GM10847 (cell line): Measurements from ENCODE around the gene SKIC2.

ENCODE experiments used
- POLR2A ChIP-seq: IDR thresholded peaks from 2 replicates; pipeline ENCODE4 v1.6.1; 2011; ENCODE audit not compliant: insufficient read length; ENCODE audit errors: extremely low read depth

Gene SKIC2

DNA sequence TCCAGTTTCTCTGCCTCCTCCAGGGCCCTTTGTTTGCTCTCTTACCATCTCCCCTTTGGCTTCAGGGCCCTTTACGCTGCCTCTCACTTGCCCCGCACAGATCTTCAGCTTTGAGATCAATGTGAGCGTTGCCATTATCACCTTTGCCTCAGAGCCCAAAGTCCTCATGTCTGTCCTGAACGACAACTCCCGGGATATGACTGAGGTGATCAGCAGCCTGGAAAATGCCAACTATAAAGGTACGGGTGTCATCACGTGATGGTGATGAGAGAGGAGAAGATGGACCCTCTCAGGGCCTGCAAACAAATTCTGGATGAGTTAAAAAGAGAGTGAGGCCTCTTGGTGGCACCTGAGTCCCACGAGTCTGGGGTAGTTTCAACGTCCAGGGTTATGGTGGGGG is 23.2 kb upstream of the SKIC2 start:
- no peak for TF ChIP-seq POLR2A

DNA sequence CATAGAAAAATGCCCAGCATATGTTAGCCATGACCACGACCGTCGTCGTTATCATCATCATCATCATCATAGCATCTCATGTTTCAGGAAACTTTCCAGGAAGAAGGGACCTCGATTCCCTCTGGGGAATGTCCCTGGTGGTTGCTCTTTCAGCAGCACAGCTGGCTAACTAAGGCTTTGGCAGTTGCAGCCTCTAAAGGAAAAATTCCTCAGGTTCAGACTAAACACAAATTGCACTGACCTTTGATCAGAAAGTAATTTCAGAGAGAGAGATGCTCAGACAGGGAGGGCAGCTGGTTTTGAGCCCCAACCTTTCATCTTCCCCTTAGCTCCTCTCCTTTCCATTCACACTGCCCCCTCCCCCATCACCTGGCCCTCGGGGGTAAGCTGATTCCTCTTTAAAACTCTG is 18.7 kb upstream of the SKIC2 start:
- no peak for TF ChIP-seq POLR2A

DNA sequence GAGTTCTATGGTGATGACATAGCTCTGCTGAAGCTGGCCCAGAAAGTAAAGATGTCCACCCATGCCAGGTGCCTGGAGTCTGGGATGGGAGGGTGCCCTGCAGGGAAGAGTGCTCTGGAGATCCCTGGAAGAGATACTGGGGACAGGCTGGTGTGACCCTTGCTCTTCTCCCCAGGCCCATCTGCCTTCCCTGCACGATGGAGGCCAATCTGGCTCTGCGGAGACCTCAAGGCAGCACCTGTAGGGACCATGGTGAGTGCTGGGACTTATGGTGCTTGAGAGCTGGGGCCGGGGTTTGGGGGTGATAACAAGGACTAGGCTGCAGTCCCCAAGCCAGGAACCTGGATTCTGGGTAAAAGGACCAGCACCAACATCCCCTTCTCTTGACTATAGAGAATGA is 15.2 kb upstream of the SKIC2 start:
- no peak for TF ChIP-seq POLR2A

DNA sequence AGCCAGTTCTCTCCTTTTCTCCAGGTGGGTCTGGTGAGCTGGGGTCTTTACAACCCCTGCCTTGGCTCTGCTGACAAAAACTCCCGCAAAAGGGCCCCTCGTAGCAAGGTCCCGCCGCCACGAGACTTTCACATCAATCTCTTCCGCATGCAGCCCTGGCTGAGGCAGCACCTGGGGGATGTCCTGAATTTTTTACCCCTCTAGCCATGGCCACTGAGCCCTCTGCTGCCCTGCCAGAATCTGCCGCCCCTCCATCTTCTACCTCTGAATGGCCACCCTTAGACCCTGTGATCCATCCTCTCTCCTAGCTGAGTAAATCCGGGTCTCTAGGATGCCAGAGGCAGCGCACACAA is 13.8 kb upstream of the SKIC2 start:
- TF ChIP-seq POLR2A = no peak

DNA sequence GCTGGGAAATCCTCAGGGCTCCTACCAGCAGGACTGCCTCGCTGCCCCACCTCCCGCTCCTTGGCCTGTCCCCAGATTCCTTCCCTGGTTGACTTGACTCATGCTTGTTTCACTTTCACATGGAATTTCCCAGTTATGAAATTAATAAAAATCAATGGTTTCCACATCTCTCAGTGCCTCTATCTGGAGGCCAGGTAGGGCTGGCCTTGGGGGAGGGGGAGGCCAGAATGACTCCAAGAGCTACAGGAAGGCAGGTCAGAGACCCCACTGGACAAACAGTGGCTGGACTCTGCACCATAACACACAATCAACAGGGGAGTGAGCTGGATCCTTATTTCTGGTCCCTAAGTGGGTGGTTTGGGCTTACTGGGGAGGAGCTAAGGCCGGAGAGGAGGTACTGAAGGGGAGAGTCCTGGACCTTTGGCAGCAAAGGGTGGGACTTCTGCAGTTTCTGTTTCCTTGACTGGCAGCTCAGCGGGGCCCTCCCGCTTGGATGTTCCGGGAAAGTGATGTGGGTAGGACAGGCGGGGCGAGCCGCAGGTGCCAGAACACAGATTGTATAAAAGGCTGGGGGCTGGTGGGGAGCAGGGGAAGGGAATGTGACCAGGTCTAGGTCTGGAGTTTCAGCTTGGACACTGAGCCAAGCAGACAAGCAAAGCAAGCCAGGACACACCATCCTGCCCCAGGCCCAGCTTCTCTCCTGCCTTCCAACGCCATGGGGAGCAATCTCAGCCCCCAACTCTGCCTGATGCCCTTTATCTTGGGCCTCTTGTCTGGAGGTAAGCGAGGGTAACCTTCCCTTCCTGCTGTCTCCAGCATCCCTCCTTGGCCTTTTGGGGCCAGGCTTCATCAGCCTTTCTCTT is 13.2 kb upstream of the SKIC2 start, which contains the start of gene CFB:
CFB (plus strand) TSS at position 589 of the 863 bp plus-strand sequence; CDS start at position 716, 127 bp downstream.
- no peak for TF ChIP-seq POLR2A

DNA sequence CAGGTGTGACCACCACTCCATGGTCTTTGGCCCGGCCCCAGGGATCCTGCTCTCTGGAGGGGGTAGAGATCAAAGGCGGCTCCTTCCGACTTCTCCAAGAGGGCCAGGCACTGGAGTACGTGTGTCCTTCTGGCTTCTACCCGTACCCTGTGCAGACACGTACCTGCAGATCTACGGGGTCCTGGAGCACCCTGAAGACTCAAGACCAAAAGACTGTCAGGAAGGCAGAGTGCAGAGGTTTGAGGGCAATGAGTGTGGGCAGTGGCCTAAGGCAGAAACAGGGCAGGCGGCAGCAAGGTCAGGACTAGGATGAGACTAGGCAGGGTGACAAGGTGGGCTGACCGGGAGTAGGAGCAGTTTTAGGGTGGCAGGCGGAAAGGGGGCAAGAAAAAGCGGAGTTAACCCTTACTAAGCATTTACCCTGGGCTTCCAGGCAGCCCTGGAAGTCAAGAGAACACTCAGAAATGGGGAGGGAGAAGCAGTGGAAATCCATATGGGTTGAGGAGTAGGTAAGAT is 12.5 kb upstream of the SKIC2 start:
- no peak for TF ChIP-seq POLR2A

DNA sequence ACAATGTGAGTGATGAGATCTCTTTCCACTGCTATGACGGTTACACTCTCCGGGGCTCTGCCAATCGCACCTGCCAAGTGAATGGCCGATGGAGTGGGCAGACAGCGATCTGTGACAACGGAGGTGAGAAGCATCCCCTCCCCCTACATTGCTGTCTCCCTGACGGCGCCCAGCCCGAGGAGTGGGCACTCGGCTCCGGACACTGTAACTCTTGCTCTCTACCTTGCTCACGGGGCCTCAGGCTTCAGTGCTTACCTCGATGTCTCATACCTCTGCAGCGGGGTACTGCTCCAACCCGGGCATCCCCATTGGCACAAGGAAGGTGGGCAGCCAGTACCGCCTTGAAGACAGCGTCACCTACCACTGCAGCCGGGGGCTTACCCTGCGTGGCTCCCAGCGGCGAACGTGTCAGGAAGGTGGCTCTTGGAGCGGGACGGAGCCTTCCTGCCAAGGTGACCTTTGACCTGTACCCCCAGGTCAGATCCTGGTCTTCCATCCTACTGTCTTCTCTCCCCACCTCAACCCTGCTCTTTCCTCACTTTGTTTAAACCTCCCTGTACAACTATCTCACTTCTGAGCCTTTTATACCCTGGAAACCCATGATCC is 11.8 kb upstream of the SKIC2 start:
- TF ChIP-seq POLR2A = no peak

DNA sequence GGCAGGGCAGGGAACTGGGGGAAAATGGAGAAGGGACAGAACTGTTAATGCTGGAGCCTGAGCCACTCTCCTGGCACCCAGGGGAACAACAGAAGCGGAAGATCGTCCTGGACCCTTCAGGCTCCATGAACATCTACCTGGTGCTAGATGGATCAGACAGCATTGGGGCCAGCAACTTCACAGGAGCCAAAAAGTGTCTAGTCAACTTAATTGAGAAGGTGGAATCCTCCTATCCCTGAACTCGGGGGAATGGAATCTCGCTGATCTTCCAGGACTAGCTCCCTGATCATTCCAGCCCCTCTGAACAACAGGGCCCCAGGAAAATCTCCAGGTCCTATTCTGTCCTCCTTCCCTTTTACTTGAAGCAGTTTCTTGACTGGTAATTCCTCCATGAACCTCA is 11.1 kb upstream of the SKIC2 start:
- no peak for TF ChIP-seq POLR2A

DNA sequence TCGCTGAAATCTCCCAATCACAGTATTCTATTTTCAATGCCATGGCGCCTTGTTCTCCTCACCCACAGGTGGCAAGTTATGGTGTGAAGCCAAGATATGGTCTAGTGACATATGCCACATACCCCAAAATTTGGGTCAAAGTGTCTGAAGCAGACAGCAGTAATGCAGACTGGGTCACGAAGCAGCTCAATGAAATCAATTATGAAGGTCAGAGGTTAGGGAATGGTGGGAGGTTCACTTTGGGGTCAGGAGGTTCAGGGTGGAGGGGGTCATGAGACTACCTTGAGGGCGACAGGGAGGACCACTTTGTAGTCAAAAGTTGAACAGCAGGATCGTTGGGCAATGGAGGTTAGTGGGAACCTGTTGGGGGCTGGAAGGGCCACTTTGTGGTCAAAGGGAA is 10.7 kb upstream of the SKIC2 start:
- no peak for TF ChIP-seq POLR2A

DNA sequence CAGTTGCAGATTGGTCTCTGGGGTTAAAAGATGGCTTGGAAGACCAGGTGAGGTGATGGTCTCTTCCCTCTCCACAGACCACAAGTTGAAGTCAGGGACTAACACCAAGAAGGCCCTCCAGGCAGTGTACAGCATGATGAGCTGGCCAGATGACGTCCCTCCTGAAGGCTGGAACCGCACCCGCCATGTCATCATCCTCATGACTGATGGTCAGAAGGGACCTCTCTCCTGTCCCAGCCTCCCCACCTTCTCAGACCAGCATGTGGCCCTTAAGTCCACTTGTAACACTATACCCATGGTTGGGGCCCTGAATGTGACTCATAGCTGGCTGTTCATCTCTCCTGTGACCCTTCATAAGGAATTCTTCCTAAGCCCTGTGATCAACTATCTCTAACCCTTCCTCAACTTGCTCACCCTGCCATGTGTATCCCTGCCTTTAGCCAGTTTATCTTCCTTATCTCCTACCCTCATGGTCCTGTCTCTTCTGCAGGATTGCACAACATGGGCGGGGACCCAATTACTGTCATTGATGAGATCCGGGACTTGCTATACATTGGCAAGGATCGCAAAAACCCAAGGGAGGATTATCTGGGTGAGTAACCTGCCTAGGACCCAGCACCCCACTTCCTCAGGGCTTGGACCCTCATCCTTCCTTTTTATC is 10.1 kb upstream of the SKIC2 start:
- no peak for TF ChIP-seq POLR2A

DNA sequence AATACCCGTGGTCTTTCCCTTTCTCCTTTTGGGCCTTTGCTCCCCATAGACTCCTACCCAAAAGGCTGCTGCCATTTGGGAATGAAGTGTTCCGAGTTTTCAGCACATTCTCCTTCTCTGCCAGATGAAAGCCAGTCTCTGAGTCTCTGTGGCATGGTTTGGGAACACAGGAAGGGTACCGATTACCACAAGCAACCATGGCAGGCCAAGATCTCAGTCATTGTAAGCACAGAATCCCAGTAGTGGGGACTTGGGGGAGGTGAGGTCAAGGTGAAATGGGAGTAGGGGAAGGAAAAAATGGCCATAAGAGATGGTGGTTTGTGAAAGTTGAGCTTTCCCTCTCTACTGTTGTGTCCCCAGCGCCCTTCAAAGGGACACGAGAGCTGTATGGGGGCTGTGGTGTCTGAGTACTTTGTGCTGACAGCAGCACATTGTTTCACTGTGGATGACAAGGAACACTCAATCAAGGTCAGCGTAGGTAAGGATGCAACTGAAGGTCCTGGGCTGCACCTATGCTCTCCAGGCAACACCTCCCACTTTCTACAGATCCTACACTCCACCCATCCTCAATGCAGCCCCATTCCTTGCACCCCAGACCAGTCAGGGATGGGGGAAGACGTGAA is 8.9 kb upstream of the SKIC2 start:
- no peak for TF ChIP-seq POLR2A

DNA sequence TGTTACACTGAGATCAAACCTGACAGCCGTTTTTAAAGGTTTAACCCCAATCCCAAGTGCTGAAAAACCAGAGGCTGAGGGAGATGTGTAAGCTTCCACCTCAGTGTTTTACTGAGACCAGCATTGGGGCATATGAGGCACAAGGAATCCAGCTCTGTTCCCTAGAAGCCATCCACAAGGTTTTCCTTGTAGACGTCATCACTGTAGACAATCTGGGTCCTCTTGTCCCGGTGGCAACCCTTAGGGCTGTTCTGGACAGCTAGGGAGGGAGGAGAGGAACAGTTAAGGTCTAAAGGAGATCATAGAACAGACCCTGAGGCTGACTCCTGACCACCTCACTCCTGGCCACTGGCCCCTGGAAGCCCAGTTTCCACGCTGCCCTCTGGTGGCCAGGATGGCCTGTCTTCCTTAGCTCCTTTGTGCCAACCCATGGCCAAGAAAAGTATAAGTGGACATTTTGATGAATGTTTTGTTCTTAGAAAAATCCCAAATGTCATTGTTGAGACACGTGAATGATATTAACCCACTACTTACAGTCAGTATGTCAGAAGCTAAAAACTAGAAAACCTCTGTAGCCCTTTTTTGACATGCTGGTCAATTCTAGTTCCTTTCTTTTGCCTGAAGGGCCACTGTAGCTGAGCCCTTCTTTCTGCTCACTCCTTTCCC is 6.7 kb upstream of the SKIC2 start:
- TF ChIP-seq POLR2A = no peak

DNA sequence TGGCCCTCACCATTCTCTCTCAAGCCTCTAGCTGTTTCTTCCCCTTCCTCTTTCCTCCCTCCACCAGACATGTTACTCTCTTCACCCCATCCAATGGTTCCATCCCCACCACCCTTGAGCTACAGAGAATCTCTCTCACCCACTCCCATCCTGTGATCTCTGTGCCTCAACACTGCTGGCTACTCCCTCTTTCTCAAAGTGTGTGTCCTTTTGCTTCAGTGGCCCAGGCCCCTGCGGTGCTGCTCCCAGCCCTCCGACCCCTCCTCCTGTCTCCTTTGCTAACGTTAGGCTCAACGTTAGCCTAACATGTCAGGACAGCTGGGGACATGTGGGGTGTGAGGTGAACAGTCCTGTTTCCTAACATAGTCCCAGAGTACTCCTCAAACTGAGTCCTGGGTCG is 6.1 kb upstream of the SKIC2 start:
- TF ChIP-seq POLR2A = no peak

DNA sequence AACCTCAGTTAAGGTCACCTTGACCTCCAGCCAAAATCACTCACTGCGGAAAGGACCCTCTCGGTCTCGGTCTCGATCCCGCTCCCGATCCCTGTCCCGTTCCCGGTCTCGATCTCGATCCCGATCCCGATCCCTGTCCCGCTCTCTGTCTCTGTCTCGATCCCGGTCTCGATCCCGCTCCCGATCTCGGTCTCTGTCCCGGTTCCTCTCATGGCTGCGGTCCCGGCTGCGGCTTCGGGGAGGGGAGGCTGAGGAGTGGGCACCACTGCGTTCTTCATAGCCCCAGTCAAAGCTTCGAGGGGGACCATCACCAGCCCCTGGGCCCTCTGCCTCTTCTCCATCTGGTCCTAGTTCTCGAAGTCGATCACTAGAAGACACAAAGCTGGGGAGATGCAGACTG is 4.5 kb upstream of the SKIC2 start:
- no peak for TF ChIP-seq POLR2A

DNA sequence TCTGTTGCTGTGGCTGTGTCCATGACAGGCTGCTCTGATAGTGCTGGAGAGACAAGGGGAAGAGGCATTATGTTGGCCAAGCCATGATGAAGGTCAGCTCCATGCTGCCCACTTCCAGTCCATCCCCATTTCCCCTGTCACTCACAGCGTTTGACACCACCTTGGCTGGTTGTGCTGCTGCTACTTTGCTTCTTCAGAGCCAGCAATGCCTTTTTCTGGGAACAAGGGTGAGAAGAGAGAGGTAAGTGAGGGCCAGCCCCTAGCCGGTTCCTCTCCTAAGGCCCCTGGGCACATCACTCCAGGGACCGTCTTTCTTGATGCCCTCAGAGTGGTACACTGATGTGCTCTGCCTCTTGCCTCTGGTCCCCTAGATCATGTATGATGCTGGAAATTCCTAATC is 2.2 kb upstream of the SKIC2 start:
- no peak for TF ChIP-seq POLR2A

DNA sequence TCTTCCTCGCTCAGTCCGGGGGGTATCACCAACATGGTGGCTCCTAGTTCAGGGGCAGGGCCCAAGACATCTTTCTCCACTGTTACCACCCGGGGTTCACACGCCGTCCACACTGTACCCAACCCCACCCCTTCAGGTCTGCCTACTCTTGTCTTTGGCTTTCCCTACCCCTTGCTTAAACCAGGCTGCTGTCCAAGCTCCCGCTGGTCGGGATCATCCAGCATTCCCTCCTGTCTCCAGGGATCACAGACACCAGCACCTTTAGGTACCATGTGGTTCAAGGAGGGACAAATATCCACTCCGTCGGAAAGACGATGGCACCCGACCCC is 599 bp upstream of the SKIC2 start:
- no peak for TF ChIP-seq POLR2A

DNA sequence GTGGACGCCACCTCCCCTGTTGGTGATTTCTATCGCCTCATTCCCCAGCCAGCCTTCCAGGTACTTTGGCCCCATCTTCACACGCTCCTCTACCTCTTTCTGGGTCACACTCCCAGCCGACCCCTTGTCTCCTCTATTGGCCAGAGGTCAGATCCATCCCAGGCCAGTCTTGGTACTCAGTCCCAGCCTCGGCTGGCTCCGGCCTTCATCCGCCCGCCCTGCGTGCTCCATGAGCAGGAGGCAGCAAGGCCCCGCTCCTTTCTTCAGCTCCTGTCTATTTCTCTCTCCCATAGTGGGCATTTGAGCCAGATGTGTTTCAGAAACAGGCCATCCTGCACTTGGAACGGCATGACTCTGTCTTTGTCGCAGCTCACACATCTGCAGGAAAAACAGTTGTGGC is 2.6 kb downstream of the SKIC2 start:
- TF ChIP-seq POLR2A = no peak
